ENCODE data around the gene LOXHD1.

- no peak for TF ChIP-seq CTCF (IDR thresholded peaks at IDR 0.05)
- no peak for TF ChIP-seq ZFX (IDR thresholded peaks at IDR 0.05; ENCODE audit: borderline replicate concordance)
Measured at GRCh38 chr18:46702471-46702870, 45.5 kb upstream of the LOXHD1 start.
